Measurements from ENCODE around the gene TRPM2. TPM values are rescaled to one million over a fixed set of nuclear protein-coding genes. Genes with fewer than 3 reads are reported as not detected.

TRPM2 gene
- total RNA-seq = 3.5 TPM

GRCh38 chr21:44353191-44353970 is at the start of gene TRPM2:
Gene TRPM2 (plus strand): TSS chr21:44353621. CDS start chr21:44353701, 80 bp downstream.
- DNase-seq (ENCODE audit: low read depth in 2 of 3, low spot score in 2 of 3) = peak in 2 of 3 donors; percentile 37 to 71

GRCh38 chr21:44304011-44304616 is 49.3 kb upstream of the TRPM2 start:
- no peak for DNase-seq (ENCODE audit: low read depth in 2 of 3, low spot score in 2 of 3)

GRCh38 chr21:44304877-44305293 is 48.5 kb upstream of the TRPM2 start:
- peak in 2 of 3 donors; percentile 56 to 68 for DNase-seq (ENCODE audit: low read depth in 2 of 3, low spot score in 2 of 3)

GRCh38 chr21:44305691-44306090 is 47.7 kb upstream of the TRPM2 start:
- no peak for DNase-seq (ENCODE audit: low read depth in 2 of 3, low spot score in 2 of 3)

- DNase-seq (ENCODE audit: low read depth in 2 of 3, low spot score in 2 of 3) = no peak
Observed at GRCh38 chr21:44306936-44307704, 46.3 kb upstream of the TRPM2 start.

- DNase-seq (ENCODE audit: low read depth in 2 of 3, low spot score in 2 of 3) = no peak
Observed at GRCh38 chr21:44310628-44311507, 42.6 kb upstream of the TRPM2 start.

GRCh38 chr21:44312089-44312488 is 41.3 kb upstream of the TRPM2 start:
- DNase-seq (ENCODE audit: low read depth in 2 of 3, low spot score in 2 of 3) = no peak

GRCh38 chr21:44312716-44313115 is 40.7 kb upstream of the TRPM2 start:
- no peak for DNase-seq (ENCODE audit: low read depth in 2 of 3, low spot score in 2 of 3)

GRCh38 chr21:44313451-44313850 is 40.0 kb upstream of the TRPM2 start:
- DNase-seq (ENCODE audit: low read depth in 2 of 3, low spot score in 2 of 3) = no peak

- DNase-seq (ENCODE audit: low read depth in 2 of 3, low spot score in 2 of 3) = no peak
Observed at GRCh38 chr21:44314128-44314527, 39.3 kb upstream of the TRPM2 start.

- no peak for DNase-seq (ENCODE audit: low read depth in 2 of 3, low spot score in 2 of 3)
Observed at GRCh38 chr21:44314561-44314960, 38.9 kb upstream of the TRPM2 start.

GRCh38 chr21:44315691-44316203 is 37.7 kb upstream of the TRPM2 start:
- DNase-seq (ENCODE audit: low read depth in 2 of 3, low spot score in 2 of 3) = no peak

- no peak for DNase-seq (ENCODE audit: low read depth in 2 of 3, low spot score in 2 of 3)
Observed at GRCh38 chr21:44316277-44316900, 37.0 kb upstream of the TRPM2 start.

GRCh38 chr21:44317241-44317782 is 36.1 kb upstream of the TRPM2 start:
- no peak for DNase-seq (ENCODE audit: low read depth in 2 of 3, low spot score in 2 of 3)

GRCh38 chr21:44317871-44318270 is 35.5 kb upstream of the TRPM2 start:
- no peak for DNase-seq (ENCODE audit: low read depth in 2 of 3, low spot score in 2 of 3)

GRCh38 chr21:44318489-44319285 is 34.7 kb upstream of the TRPM2 start:
- no peak for DNase-seq (ENCODE audit: low read depth in 2 of 3, low spot score in 2 of 3)

- no peak for DNase-seq (ENCODE audit: low read depth in 2 of 3, low spot score in 2 of 3)
Observed at GRCh38 chr21:44319407-44320065, 33.9 kb upstream of the TRPM2 start.

GRCh38 chr21:44320847-44321246 is 32.6 kb upstream of the TRPM2 start:
- no peak for DNase-seq (ENCODE audit: low read depth in 2 of 3, low spot score in 2 of 3)
